ENCODE data around the gene GPR3. TPM values are rescaled to one million over a fixed set of nuclear protein-coding genes. Genes with fewer than 3 reads are reported as not detected.
A peak's percentile ranks its signal among the peaks of the same experiment; 100 is the strongest.
"Not testable (repeated sequence)": the region's sequence is repeated elsewhere in the genome, so short reads cannot be mapped to it uniquely, and the experiment has no call there.

The GPR3 gene
- total RNA-seq, 1 experiment from 2014 or later, result 4.7 TPM

DNA sequence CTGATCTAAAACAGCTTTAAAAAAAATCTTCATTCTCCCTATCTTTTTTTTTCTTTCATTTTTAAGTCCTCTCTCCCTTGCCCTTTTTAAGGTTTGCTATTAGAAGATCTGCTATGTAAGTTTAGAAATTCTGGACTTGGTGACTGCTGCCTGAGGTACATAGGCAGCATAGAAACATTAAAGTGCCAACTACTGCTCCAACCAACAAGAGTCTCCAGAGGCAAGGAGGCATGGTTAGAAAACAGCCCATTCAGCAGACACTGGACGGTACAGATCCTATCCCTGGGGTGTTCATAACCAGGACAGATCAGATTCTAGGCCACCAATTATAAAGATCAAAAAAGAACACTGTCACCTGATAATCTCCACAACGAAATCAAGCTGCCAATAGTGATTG is 36.6 kb downstream of the GPR3 start:
- Histone ChIP-seq H3K4me1 (ENCODE audit: insufficient read depth, low read length) (no peaks in the 10 kb centered on the region), H3K9me2 (replicated peaks; ENCODE audit: low read length) (no peaks in the 10 kb centered on the region), H3K27me3 (ENCODE audit: low read length) (no peaks in the 10 kb centered on the region), H2AFZ (ENCODE audit: low read length) (no peak overlapping the region), H3F3A (ENCODE audit: low read length, unreplicated experiment) (peaks cover 7% of the 10 kb centered on the region), H3K9me3 (ENCODE audit: low read length) (no peaks in the 10 kb centered on the region), H3K79me2 (ENCODE audit: low read length) (peaks cover 53% of the 10 kb centered on the region), H3K4me2 (ENCODE audit: low read length) (no peak overlapping the region), H3K27ac (ENCODE audit: low read length) (no peak overlapping the region), H4K20me1 (ENCODE audit: low read length) (no peaks in the 10 kb centered on the region), H3K4me3 (ENCODE audit: low read length) (no peak overlapping the region), H3K36me3 (ENCODE audit: low read depth, low read length) (peaks cover 24% of the 10 kb centered on the region), H3K9ac (ENCODE audit: low read length) (no peak overlapping the region)
- intact Hi-C loops (cut with micrococcal nuclease), result no loop called here
- BruUV-seq (replicated peaks), result no TSS peak
- ChIA-PET POLR2A (ENCODE audit: unreplicated experiment) (no interaction called here), CTCF (no interaction called here)
- TF ChIP-seq, protein P1, sequence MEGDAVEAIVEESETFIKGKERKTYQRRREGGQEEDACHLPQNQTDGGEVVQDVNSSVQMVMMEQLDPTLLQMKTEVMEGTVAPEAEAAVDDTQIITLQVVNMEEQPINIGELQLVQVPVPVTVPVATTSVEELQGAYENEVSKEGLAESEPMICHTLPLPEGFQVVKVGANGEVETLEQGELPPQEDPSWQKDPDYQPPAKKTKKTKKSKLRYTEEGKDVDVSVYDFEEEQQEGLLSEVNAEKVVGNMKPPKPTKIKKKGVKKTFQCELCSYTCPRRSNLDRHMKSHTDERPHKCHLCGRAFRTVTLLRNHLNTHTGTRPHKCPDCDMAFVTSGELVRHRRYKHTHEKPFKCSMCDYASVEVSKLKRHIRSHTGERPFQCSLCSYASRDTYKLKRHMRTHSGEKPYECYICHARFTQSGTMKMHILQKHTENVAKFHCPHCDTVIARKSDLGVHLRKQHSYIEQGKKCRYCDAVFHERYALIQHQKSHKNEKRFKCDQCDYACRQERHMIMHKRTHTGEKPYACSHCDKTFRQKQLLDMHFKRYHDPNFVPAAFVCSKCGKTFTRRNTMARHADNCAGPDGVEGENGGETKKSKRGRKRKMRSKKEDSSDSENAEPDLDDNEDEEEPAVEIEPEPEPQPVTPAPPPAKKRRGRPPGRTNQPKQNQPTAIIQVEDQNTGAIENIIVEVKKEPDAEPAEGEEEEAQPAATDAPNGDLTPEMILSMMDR (conservative IDR thresholded peaks at IDR 0.05; ENCODE audit: low read depth, low read length), result no peak
- TF ChIP-seq EZH2phosphoT487 (IDR thresholded peaks at IDR 0.05; ENCODE audit: borderline replicate concordance, low read length), result no peak
- no peak for TF ChIP-seq EZH2 (IDR thresholded peaks at IDR 0.05; ENCODE audit: low read length, unreplicated experiment)
- DNase-seq (no peak), ATAC-seq (no peak)

DNA sequence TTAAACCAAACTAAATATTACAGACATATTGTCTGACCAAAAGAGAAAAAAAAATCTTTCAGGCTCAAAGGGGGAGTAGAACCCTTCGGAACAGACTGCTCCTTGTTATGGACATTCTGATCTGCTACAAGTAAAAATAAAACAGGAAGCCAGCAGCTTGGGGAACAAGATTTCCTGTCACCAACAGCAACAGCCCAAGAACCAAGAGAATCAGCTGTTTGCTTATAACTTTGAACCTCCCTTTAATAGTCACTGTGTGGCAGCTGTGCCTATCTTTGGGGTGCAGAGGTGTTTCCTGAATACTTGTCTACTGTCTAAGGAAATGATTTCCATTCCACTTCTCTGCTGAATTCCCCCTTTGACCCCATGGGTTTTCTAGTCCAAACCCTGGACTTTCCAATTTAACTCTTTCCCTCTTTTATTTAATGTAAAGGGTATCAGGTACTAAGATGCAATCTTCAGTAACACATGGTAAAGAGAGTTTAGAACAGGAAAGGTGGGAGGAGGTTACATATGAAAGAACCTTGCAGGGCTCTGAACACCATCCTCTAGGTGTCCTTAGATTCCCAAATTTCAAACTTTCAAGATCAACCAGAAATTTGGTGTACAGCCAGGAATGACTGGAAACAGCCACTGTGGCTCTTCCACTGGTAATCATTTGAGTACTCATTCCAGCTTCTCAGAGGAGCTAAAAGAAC is 38.6 kb downstream of the GPR3 start:
- no peak overlapping the region for H2AFZ ChIP-seq (ENCODE audit: low read length)
- ATAC-seq (no peak; the same call in 1 of the 2 replicates), DNase-seq (peak; percentile 14)
- H3K79me2 ChIP-seq (ENCODE audit: low read length), result peaks cover 64% of the 10 kb centered on the region
- H3K4me1 ChIP-seq (ENCODE audit: insufficient read depth, low read length), result peaks cover 2% of the 10 kb centered on the region
- H3K9me3 ChIP-seq (ENCODE audit: low read length), result no peaks in the 10 kb centered on the region
- BruUV-seq (replicated peaks), result no TSS peak
- ChIA-PET POLR2A (ENCODE audit: unreplicated experiment) (no interaction called here), CTCF (no interaction called here)
- no peaks in the 10 kb centered on the region for H3F3A ChIP-seq (ENCODE audit: low read length, unreplicated experiment)
- H3K36me3 ChIP-seq (ENCODE audit: low read depth, low read length), result peaks cover 22% of the 10 kb centered on the region
- H4K20me1 ChIP-seq (ENCODE audit: low read length), result no peaks in the 10 kb centered on the region
- intact Hi-C loops (cut with micrococcal nuclease), result loop anchor here (5.0 kb wide), 1 partner anchor 56 kb away; no protein-coding TSS in a partner anchor
- no peak overlapping the region for H3K4me2 ChIP-seq (ENCODE audit: low read length)
- no peaks in the 10 kb centered on the region for H3K27me3 ChIP-seq (ENCODE audit: low read length)
- no peak overlapping the region for H3K9ac ChIP-seq (ENCODE audit: low read length)
- H3K27ac ChIP-seq (ENCODE audit: low read length), result no peak overlapping the region
- no peaks in the 10 kb centered on the region for H3K9me2 ChIP-seq (replicated peaks; ENCODE audit: low read length)
- H3K4me3 ChIP-seq (ENCODE audit: low read length), result no peak overlapping the region
- no peak for TF ChIP-seq EZH2 (IDR thresholded peaks at IDR 0.05; ENCODE audit: low read length, unreplicated experiment)

DNA sequence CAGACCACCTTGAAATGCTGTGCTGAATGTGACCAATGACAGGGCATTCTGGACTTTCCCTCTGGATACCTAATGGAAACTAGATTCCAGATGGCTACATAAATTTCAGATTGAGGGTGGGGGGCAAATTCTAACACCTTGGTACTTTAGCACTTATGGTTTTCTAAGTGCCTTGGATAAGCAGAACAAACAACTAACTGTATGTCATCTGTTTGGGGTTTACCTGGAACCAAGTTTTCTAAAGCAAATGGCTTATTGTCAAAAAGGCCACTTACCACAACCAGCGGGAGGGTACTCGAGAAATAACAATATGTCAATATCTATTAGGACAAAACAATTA is 39.1 kb downstream of the GPR3 start:
- Histone ChIP-seq H3K9me2 (replicated peaks; ENCODE audit: low read length) (no peaks in the 10 kb centered on the region), H3K9ac (ENCODE audit: low read length) (no peak overlapping the region), H3K27ac (ENCODE audit: low read length) (no peak overlapping the region), H3K4me3 (ENCODE audit: low read length) (no peak overlapping the region), H3K79me2 (ENCODE audit: low read length) (peaks cover 69% of the 10 kb centered on the region), H3K4me2 (ENCODE audit: low read length) (no peak overlapping the region), H3K27me3 (ENCODE audit: low read length) (no peaks in the 10 kb centered on the region), H3K9me3 (ENCODE audit: low read length) (no peaks in the 10 kb centered on the region), H2AFZ (ENCODE audit: low read length) (no peak overlapping the region), H3F3A (ENCODE audit: low read length, unreplicated experiment) (no peaks in the 10 kb centered on the region), H4K20me1 (ENCODE audit: low read length) (no peaks in the 10 kb centered on the region), H3K36me3 (ENCODE audit: low read depth, low read length) (peaks cover 22% of the 10 kb centered on the region), H3K4me1 (ENCODE audit: insufficient read depth, low read length) (peaks cover 8% of the 10 kb centered on the region)
- DNase-seq (no peak), ATAC-seq (no peak)
- no TSS peak for BruUV-seq (replicated peaks)
- TF ChIP-seq EZH2phosphoT487 (IDR thresholded peaks at IDR 0.05; ENCODE audit: borderline replicate concordance, low read length) (no peak), EZH2 (IDR thresholded peaks at IDR 0.05; ENCODE audit: low read length, unreplicated experiment) (no peak)
- TF ChIP-seq, protein P1 (conservative IDR thresholded peaks at IDR 0.05; ENCODE audit: low read depth, low read length), result no peak
- POLR2A ChIA-PET (ENCODE audit: unreplicated experiment), result no interaction called here
- intact Hi-C loops (cut with micrococcal nuclease), result loop anchor here (5.0 kb wide), 1 partner anchor 56 kb away; no protein-coding TSS in a partner anchor
- CTCF ChIA-PET, result no interaction called here

DNA sequence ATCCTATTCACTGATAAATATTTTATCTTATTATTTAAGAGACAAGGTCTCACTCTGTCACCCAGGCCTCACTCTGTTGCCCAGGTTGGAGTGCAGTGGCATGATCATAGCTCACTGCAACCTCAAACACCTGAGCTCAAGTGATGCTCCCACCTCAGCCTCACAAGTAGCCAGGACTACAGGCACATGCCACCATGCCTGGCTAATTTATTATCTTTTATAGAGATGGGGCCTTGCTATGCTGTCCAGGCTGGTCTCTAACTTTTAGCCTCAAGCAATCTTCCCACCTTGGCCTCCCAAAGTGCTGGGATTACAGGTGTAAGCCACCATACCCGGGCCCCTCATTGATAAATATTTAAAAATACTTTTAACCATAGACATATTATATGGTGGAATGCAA is 40.3 kb downstream of the GPR3 start:
- H3K4me3 ChIP-seq (ENCODE audit: low read length); H3K27ac ChIP-seq (ENCODE audit: low read length); H3K9ac ChIP-seq (ENCODE audit: low read length); ATAC-seq; H3K4me2 ChIP-seq (ENCODE audit: low read length); H3K9me3 ChIP-seq (ENCODE audit: low read length); H3K9me2 ChIP-seq (replicated peaks; ENCODE audit: low read length); H4K20me1 ChIP-seq (ENCODE audit: low read length); BruUV-seq (replicated peaks); CTCF ChIA-PET; H3K27me3 ChIP-seq (ENCODE audit: low read length); H2AFZ ChIP-seq (ENCODE audit: low read length); DNase-seq; H3F3A ChIP-seq (ENCODE audit: low read length, unreplicated experiment): not testable (repeated sequence)
- Histone ChIP-seq H3K36me3 (ENCODE audit: low read depth, low read length) (peaks cover 12% of the 10 kb centered on the region), H3K79me2 (ENCODE audit: low read length) (peaks cover 81% of the 10 kb centered on the region), H3K4me1 (ENCODE audit: insufficient read depth, low read length) (peaks cover 19% of the 10 kb centered on the region)
- POLR2A ChIA-PET (ENCODE audit: unreplicated experiment), result interaction anchor here (0.7 kb wide), 1 partner anchor 49 kb away, joined by 11 read pairs; no protein-coding TSS in a partner anchor
- intact Hi-C loops (cut with micrococcal nuclease), result loop anchor here (5.0 kb wide), 1 partner anchor 55 kb away; no protein-coding TSS in a partner anchor

Measured in PC-3 (cell line).